ENCODE measurements around the gene PDE7B. TPM values are rescaled to one million over a fixed set of nuclear protein-coding genes. Genes with fewer than 3 reads are reported as not detected.

PDE7B gene
- total and polyA plus RNA-seq, 4 donors, result 1.0 to 6.9 (median 3.8) TPM

DNA sequence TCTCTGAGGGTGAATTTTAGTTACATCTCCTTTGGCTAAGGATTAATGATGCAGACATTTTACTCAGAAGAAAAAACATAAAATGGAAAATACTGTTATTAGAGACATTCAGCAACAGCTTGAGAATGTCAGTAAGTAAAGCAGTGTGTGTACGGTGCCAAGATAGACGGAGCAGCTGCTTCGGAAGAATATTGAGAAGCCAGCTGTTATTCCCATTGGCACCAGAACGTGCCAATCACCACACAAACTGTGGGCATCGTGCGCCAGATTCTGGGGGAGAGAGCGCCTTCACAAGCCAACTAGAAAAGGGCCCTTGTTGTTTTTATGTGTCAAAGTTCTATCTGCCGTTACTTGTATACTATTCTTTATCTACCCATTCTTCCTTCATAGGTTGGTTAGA lies 235.2 kb downstream of the PDE7B start:
- no peaks in the 10 kb centered on the region for H3K4me1 ChIP-seq (ENCODE audit: control insufficient read depth in 1 of 2, insufficient read depth in 2 of 2, low read length in 2 of 2)
- intact Hi-C loops (cut with DNase I), result no loop called here
- WGBS, 2 donors, result 19 to 33% methylated on average over 8 of the region's 8 CpGs
- H3K36me3 ChIP-seq (ENCODE audit: control insufficient read depth in 1 of 2, insufficient read depth in 2 of 2, low read length in 1 of 2), result no peaks in the 10 kb centered on the region
- ATAC-seq (ENCODE audit: low FRiP score) (no peak), DNase-seq (no peak)
- no peak overlapping the region for H3K4me3 ChIP-seq (ENCODE audit: low read length in 2 of 2)
- H3K27ac ChIP-seq (ENCODE audit: low read depth in 1 of 2, low read length in 2 of 2), result no peak overlapping the region
- no peaks in the 10 kb centered on the region for H3K9me3 ChIP-seq (ENCODE audit: control insufficient read depth, low read length)
- H3K27me3 ChIP-seq (ENCODE audit: control insufficient read depth in 1 of 2, insufficient read depth in 2 of 2, low read length in 1 of 2), result no peaks in the 10 kb centered on the region

DNA sequence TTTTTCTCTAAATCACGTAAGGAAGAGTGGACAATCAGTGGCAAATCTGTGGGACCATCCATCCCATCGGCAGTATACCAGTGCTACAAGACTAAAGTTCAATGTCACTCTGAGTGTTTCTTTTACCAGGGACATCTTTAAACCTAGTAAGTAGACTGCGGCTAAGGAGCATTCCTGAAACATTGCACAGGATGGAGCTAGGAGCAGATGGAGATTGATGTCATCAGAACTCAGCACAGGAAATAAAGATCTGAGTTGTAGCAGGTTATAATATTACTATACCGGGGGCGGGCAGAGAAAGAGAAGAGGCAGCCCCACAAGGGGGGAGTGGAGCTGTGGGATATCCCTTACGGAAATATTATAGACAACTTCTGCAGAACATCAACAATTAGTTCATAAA lies 236.5 kb downstream of the PDE7B start:
- ATAC-seq (ENCODE audit: low FRiP score), result no peak

DNA sequence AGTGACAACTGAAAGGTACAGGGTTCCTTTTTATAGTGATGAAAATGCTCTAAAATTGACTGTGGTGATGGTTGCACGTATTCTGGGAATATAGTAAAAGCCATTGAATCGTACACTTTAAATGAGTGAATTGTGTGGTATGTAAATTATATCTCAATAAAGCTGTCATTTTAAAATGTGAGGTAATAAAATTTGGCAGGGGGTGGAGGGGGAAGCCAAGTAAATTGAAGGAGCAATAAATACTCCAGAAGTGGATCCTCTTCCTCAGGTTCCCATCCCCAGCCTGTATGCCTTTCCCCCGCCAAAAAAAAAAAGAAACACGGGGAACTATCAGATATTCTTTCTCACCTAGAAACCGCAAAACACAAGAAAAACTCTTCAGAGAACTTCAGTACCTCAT lies 237.2 kb downstream of the PDE7B start:
- H3K36me3 ChIP-seq (ENCODE audit: control insufficient read depth in 1 of 2, insufficient read depth in 2 of 2, low read length in 1 of 2), result no peaks in the 10 kb centered on the region
- DNase-seq (no peak), ATAC-seq (ENCODE audit: low FRiP score) (no peak)
- 95 to 96% methylated on average over 5 of the region's 5 CpGs for WGBS, 2 donors
- H3K27me3 ChIP-seq (ENCODE audit: control insufficient read depth in 1 of 2, insufficient read depth in 2 of 2, low read length in 1 of 2), result no peaks in the 10 kb centered on the region
- no peaks in the 10 kb centered on the region for H3K4me1 ChIP-seq (ENCODE audit: control insufficient read depth in 1 of 2, insufficient read depth in 2 of 2, low read length in 2 of 2)
- no peak overlapping the region for H3K4me3 ChIP-seq (ENCODE audit: low read length in 2 of 2)
- no peaks in the 10 kb centered on the region for H3K9me3 ChIP-seq (ENCODE audit: control insufficient read depth, low read length)
- no peak overlapping the region for H3K27ac ChIP-seq (ENCODE audit: low read depth in 1 of 2, low read length in 2 of 2)
- intact Hi-C loops (cut with DNase I), result no loop called here

More for the DNA sequence above, 236.5 kb downstream of the PDE7B start:
- H3K4me1 ChIP-seq (ENCODE audit: control insufficient read depth in 1 of 2, insufficient read depth in 2 of 2, low read length in 2 of 2), result no peaks in the 10 kb centered on the region
- H3K4me3 ChIP-seq (ENCODE audit: low read length in 2 of 2), result no peak overlapping the region
- no peaks in the 10 kb centered on the region for H3K36me3 ChIP-seq (ENCODE audit: control insufficient read depth in 1 of 2, insufficient read depth in 2 of 2, low read length in 1 of 2)
- no peak for DNase-seq
- no peak overlapping the region for H3K27ac ChIP-seq (ENCODE audit: low read depth in 1 of 2, low read length in 2 of 2)
- intact Hi-C loops (cut with DNase I), result no loop called here
- H3K9me3 ChIP-seq (ENCODE audit: control insufficient read depth, low read length), result no peaks in the 10 kb centered on the region
- no peaks in the 10 kb centered on the region for H3K27me3 ChIP-seq (ENCODE audit: control insufficient read depth in 1 of 2, insufficient read depth in 2 of 2, low read length in 1 of 2)
- 91 to 93% methylated on average over 6 of the region's 6 CpGs for WGBS, 2 donors

DNA sequence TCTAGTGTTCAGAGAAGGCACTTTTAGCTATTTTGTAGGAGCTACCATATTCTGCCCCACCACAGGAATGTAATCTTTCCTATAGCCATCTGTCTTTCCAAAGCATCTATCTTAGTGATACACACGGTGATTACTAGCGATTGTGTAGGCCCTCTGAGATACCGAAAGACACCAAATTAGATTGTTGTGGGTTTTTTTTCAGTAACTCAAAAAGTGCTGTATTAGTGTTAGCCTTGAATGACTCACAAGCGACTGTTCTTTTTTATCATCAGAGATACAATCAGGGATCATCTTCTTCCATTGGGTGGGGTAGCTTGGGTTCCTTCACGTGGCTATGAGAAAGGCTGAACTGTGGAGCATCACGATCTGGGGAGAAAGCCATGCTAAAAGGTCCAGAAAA lies 238.4 kb downstream of the PDE7B start:
- ATAC-seq (ENCODE audit: low FRiP score) (no peak), DNase-seq (no peak)
- intact Hi-C loops (cut with DNase I), result no loop called here
- H3K4me1 ChIP-seq (ENCODE audit: control insufficient read depth in 1 of 2, insufficient read depth in 2 of 2, low read length in 2 of 2), result no peaks in the 10 kb centered on the region
- no peak overlapping the region for H3K4me3 ChIP-seq (ENCODE audit: low read length in 2 of 2)
- no peaks in the 10 kb centered on the region for H3K27me3 ChIP-seq (ENCODE audit: control insufficient read depth in 1 of 2, insufficient read depth in 2 of 2, low read length in 1 of 2)
- H3K9me3 ChIP-seq (ENCODE audit: control insufficient read depth, low read length), result peaks cover 1% of the 10 kb centered on the region
- no peak overlapping the region for H3K27ac ChIP-seq (ENCODE audit: low read depth in 1 of 2, low read length in 2 of 2)
- WGBS, 2 donors, result 94% methylated on average over 6 of the region's 6 CpGs
- H3K36me3 ChIP-seq (ENCODE audit: control insufficient read depth in 1 of 2, insufficient read depth in 2 of 2, low read length in 1 of 2), result no peaks in the 10 kb centered on the region

DNA sequence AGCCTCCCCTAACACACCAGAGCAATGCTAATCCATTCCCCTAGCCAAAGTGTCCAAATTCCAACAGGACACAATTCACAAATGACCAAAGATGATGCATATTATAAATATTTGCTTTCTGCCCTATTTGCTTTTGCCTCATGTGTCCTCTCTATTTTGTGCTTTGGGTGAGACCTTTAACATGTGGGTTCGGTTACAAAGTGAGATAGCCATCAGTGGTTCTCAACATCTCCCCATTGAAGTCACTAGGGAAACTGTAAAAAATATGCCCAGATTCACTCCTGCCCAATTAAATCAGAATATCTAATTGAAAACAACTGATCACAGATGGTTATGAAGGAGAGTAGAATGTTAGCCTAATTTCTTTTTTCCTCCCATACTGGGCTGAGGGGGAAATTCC lies 239.4 kb downstream of the PDE7B start:
- Histone ChIP-seq H3K27ac (ENCODE audit: low read depth in 1 of 2, low read length in 2 of 2) (no peak overlapping the region), H3K4me3 (ENCODE audit: low read length in 2 of 2) (no peak overlapping the region), H3K36me3 (ENCODE audit: control insufficient read depth in 1 of 2, insufficient read depth in 2 of 2, low read length in 1 of 2) (no peaks in the 10 kb centered on the region), H3K27me3 (ENCODE audit: control insufficient read depth in 1 of 2, insufficient read depth in 2 of 2, low read length in 1 of 2) (no peaks in the 10 kb centered on the region), H3K4me1 (ENCODE audit: control insufficient read depth in 1 of 2, insufficient read depth in 2 of 2, low read length in 2 of 2) (no peaks in the 10 kb centered on the region), H3K9me3 (ENCODE audit: control insufficient read depth, low read length) (peaks cover 1% of the 10 kb centered on the region)
- DNase-seq (no peak), ATAC-seq (ENCODE audit: low FRiP score) (no peak)
- intact Hi-C loops (cut with DNase I), result no loop called here
- WGBS, 2 donors, result 80 to 82% methylated on average over 1 of the region's 1 CpG

DNA sequence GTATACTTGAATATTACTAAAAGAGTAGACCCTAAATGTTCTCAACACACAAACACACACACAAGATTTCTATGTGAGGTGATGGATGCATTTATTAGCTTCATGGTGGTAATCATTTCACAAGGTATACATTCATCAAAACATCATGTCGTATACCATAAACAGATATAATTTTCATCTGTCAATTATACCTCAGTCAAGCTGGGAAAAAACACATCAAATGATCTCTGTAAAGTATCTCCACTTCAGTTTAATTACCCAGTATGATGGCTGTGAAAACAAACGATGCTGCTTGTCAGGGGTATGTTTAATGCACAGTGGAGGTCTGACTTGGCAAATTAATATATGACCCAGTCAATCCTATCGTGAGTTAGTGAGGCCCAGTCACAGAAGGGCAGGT lies 241.4 kb downstream of the PDE7B start:
- Histone ChIP-seq H3K27me3 (ENCODE audit: control insufficient read depth in 1 of 2, insufficient read depth in 2 of 2, low read length in 1 of 2) (no peaks in the 10 kb centered on the region), H3K36me3 (ENCODE audit: control insufficient read depth in 1 of 2, insufficient read depth in 2 of 2, low read length in 1 of 2) (no peaks in the 10 kb centered on the region), H3K27ac (ENCODE audit: low read depth in 1 of 2, low read length in 2 of 2) (no peak overlapping the region), H3K4me1 (ENCODE audit: control insufficient read depth in 1 of 2, insufficient read depth in 2 of 2, low read length in 2 of 2) (no peaks in the 10 kb centered on the region), H3K4me3 (ENCODE audit: low read length in 2 of 2) (no peak overlapping the region), H3K9me3 (ENCODE audit: control insufficient read depth, low read length) (peaks cover 1% of the 10 kb centered on the region)
- 74 to 80% methylated on average over 3 of the region's 3 CpGs for WGBS, 2 donors
- intact Hi-C loops (cut with DNase I), result no loop called here
- no peak for DNase-seq
- no peak for ATAC-seq (ENCODE audit: low FRiP score)

DNA sequence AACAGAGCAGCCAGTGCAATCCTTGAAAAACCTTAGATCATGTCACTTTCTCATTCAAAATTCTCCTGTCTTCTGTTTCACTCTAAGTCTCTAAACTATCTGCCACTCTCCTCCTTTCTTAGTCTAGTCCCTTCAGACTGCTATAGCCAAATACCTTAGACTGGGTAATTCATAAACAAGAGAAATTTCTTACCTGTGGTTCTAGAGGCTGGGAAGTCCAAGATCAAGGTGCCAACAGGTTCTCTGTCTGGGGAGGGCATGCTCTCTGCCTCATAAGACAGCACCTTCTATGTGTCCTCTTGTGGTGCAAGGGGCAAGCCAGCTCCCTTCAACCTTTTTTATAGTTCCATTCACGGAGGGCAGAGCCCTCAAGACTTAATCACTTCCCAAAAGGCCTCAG lies 242.3 kb downstream of the PDE7B start:
- H3K4me1 ChIP-seq (ENCODE audit: control insufficient read depth in 1 of 2, insufficient read depth in 2 of 2, low read length in 2 of 2), result no peaks in the 10 kb centered on the region
- intact Hi-C loops (cut with DNase I), result no loop called here
- WGBS, 2 donors, result 86 to 94% methylated on average over 1 of the region's 1 CpG
- no peaks in the 10 kb centered on the region for H3K27me3 ChIP-seq (ENCODE audit: control insufficient read depth in 1 of 2, insufficient read depth in 2 of 2, low read length in 1 of 2)
- DNase-seq (no peak), ATAC-seq (ENCODE audit: low FRiP score) (no peak)
- no peak overlapping the region for H3K4me3 ChIP-seq (ENCODE audit: low read length in 2 of 2)
- peaks cover 1% of the 10 kb centered on the region for H3K9me3 ChIP-seq (ENCODE audit: control insufficient read depth, low read length)
- H3K36me3 ChIP-seq (ENCODE audit: control insufficient read depth in 1 of 2, insufficient read depth in 2 of 2, low read length in 1 of 2), result no peaks in the 10 kb centered on the region
- H3K27ac ChIP-seq (ENCODE audit: low read depth in 1 of 2, low read length in 2 of 2), result no peak overlapping the region

DNA sequence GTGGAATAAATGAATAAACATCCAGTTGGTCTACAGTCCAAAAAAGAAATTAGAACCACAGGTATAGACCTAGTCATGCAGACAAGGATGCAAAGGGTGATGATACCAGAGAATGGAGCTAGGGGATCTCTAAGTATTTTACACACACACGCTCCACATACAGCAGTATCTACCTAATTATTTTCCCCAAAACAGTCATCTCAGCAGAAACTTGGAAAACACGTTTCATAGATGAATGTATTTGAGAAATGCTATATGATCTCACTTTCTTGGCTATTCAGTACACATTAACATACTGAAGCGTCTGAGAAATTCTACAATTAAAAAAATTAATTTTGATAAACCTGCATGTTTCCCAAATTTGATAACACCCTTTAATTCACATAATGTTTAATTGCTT lies 243.3 kb downstream of the PDE7B start:
- Histone ChIP-seq H3K27me3 (ENCODE audit: control insufficient read depth in 1 of 2, insufficient read depth in 2 of 2, low read length in 1 of 2) (no peaks in the 10 kb centered on the region), H3K4me1 (ENCODE audit: control insufficient read depth in 1 of 2, insufficient read depth in 2 of 2, low read length in 2 of 2) (no peaks in the 10 kb centered on the region), H3K4me3 (ENCODE audit: low read length in 2 of 2) (no peak overlapping the region), H3K36me3 (ENCODE audit: control insufficient read depth in 1 of 2, insufficient read depth in 2 of 2, low read length in 1 of 2) (no peaks in the 10 kb centered on the region), H3K9me3 (ENCODE audit: control insufficient read depth, low read length) (peaks cover 1% of the 10 kb centered on the region), H3K27ac (ENCODE audit: low read depth in 1 of 2, low read length in 2 of 2) (no peak overlapping the region)
- ATAC-seq (ENCODE audit: low FRiP score) (no peak), DNase-seq (no peak)
- intact Hi-C loops (cut with DNase I), result no loop called here
- 94 to 97% methylated on average over 3 of the region's 3 CpGs for WGBS, 2 donors

DNA sequence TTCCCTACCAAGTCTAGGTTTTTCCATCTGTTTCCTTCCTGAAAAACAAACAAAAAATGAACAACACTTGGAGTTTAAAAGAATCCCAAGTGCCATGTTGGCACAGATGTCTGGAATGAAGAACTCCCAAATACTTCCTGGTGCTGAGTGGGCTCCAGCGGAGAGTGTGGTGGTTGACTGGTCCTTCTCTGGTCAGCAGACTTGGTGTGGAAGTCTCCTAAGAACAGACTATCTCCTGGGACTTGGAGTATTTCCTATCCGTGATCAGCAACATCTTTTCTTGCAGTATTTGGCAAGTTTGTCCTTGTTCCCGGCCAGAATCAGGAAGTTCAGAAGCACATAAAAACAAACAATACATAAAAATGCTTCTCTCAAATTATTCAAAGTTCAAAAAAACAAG lies 244.5 kb downstream of the PDE7B start:
- DNase-seq (no peak), ATAC-seq (ENCODE audit: low FRiP score) (peak; percentile 41)
- H3K4me3 ChIP-seq (ENCODE audit: low read length in 2 of 2), result no peak overlapping the region
- no peaks in the 10 kb centered on the region for H3K4me1 ChIP-seq (ENCODE audit: control insufficient read depth in 1 of 2, insufficient read depth in 2 of 2, low read length in 2 of 2)
- 15 to 24% methylated on average over 3 of the region's 3 CpGs for WGBS, 2 donors
- no peak overlapping the region for H3K27ac ChIP-seq (ENCODE audit: low read depth in 1 of 2, low read length in 2 of 2)
- H3K36me3 ChIP-seq (ENCODE audit: control insufficient read depth in 1 of 2, insufficient read depth in 2 of 2, low read length in 1 of 2), result no peaks in the 10 kb centered on the region
- intact Hi-C loops (cut with DNase I), result no loop called here
- H3K9me3 ChIP-seq (ENCODE audit: control insufficient read depth, low read length), result peaks cover 1% of the 10 kb centered on the region
- no peaks in the 10 kb centered on the region for H3K27me3 ChIP-seq (ENCODE audit: control insufficient read depth in 1 of 2, insufficient read depth in 2 of 2, low read length in 1 of 2)
